NCI-H748 (cell line): ENCODE results near the gene MFAP5.
"Not testable (repeated sequence)": the region's sequence is repeated elsewhere in the genome, so short reads cannot be mapped to it uniquely, and the experiment has no call there.

Source experiments
- DNase-seq: peaks from one replicate; lab custom pipeline; 2025; ENCODE audit not compliant: unreplicated experiment; lab: John Stamatoyannopoulos, UW

Gene MFAP5

GRCh38 chr12:8676651-8677050 lies 14.0 kb upstream of the MFAP5 start:
- DNase-seq: no peak

- DNase-seq: no peak
These were observed 13.0 kb upstream of the MFAP5 start for GRCh38 chr12:8675591-8676036.

GRCh38 chr12:8672381-8672780 lies 9.8 kb upstream of the MFAP5 start:
- no peak for DNase-seq

- no peak for DNase-seq
These were observed 5.8 kb upstream of the MFAP5 start for GRCh38 chr12:8668441-8668840.

GRCh38 chr12:8667270-8667669 lies 4.6 kb upstream of the MFAP5 start:
- DNase-seq: no peak

GRCh38 chr12:8665759-8666158 lies 3.1 kb upstream of the MFAP5 start:
- DNase-seq: no peak

- no peak for DNase-seq
These were observed 1.7 kb upstream of the MFAP5 start for GRCh38 chr12:8664228-8664913.

GRCh38 chr12:8661751-8662150 lies 875 bp downstream of the MFAP5 start:
- DNase-seq: no peak

- DNase-seq: no peak
These were observed 1.6 kb downstream of the MFAP5 start for GRCh38 chr12:8661016-8661415.

GRCh38 chr12:8658346-8658745 lies 4.3 kb downstream of the MFAP5 start:
- no peak for DNase-seq

GRCh38 chr12:8655421-8655820 lies 7.2 kb downstream of the MFAP5 start:
- DNase-seq: no peak

GRCh38 chr12:8648576-8649205 lies 13.9 kb downstream of the MFAP5 start:
- DNase-seq: no peak

- no peak for DNase-seq
These were observed 14.7 kb downstream of the MFAP5 start for GRCh38 chr12:8647968-8648367.

- no peak for DNase-seq
These were observed 18.0 kb downstream of the MFAP5 start for GRCh38 chr12:8644345-8645248.

GRCh38 chr12:8642775-8643174 lies 19.9 kb downstream of the MFAP5 start:
- no peak for DNase-seq

GRCh38 chr12:8639936-8640335 lies 22.7 kb downstream of the MFAP5 start:
- no peak for DNase-seq

- no peak for DNase-seq
These were observed 23.7 kb downstream of the MFAP5 start for GRCh38 chr12:8638951-8639350.

GRCh38 chr12:8637666-8638065 lies 25.0 kb downstream of the MFAP5 start:
- DNase-seq: no peak

- no peak for DNase-seq
These were observed 25.4 kb downstream of the MFAP5 start for GRCh38 chr12:8637244-8637643.

GRCh38 chr12:8636581-8636980 lies 26.0 kb downstream of the MFAP5 start:
- DNase-seq: no peak

- DNase-seq: not testable (repeated sequence)
These were observed 26.6 kb downstream of the MFAP5 start for GRCh38 chr12:8636007-8636346.
